Measurements from ENCODE around the gene PRAMEF8. TPM values are rescaled to one million over a fixed set of nuclear protein-coding genes. Genes with fewer than 3 reads are reported as not detected.
"Not testable (repeated sequence)": the region's sequence is repeated elsewhere in the genome, so short reads cannot be mapped to it uniquely, and the experiment has no call there.

PRAMEF8 gene
- polyA plus RNA-seq (2011; rRNA removed) = not detected in 2 replicates
- not detected in 2 replicates for polyA minus RNA-seq (2011; rRNA and poly(A)+ RNA removed)

- H3K4me3 ChIP-seq (ENCODE audit: low read depth, low read length); H3K36me3 ChIP-seq (ENCODE audit: control insufficient read depth, insufficient read depth, low read length); CTCF ChIA-PET; POLR2A ChIA-PET; H3K27me3 ChIP-seq (ENCODE audit: control insufficient read depth, insufficient read depth, low read length); DNase-seq (ENCODE audit: low read depth): not testable (repeated sequence)
These were observed at the start of gene PRAMEF8 for GRCh38 chr1:13285037-13285436. PRAMEF8 (minus strand) TSS chr1:13285137; CDS start chr1:13284091, 1,046 bp downstream.

- H3K4me3 ChIP-seq (ENCODE audit: low read depth, low read length); DNase-seq (ENCODE audit: low read depth); POLR2A ChIA-PET; CTCF ChIA-PET; H3K27me3 ChIP-seq (ENCODE audit: control insufficient read depth, insufficient read depth, low read length); H3K36me3 ChIP-seq (ENCODE audit: control insufficient read depth, insufficient read depth, low read length): not testable (repeated sequence)
These were observed 30.3 kb upstream of the PRAMEF8 start, which contains the start of gene PRAMEF15 for GRCh38 chr1:13315281-13315680. PRAMEF15 (plus strand) TSS chr1:13315581; CDS start chr1:13318408, 2,827 bp downstream.

GRCh38 chr1:13303239-13303638 lies 18.3 kb upstream of the PRAMEF8 start, which contains the start of gene PRAMEF33:
PRAMEF33 (plus strand) TSS chr1:13303539; CDS start chr1:13305955, 2,416 bp downstream.
- POLR2A ChIA-PET; DNase-seq (ENCODE audit: low read depth); CTCF ChIA-PET; H3K4me3 ChIP-seq (ENCODE audit: low read depth, low read length); H3K27me3 ChIP-seq (ENCODE audit: control insufficient read depth, insufficient read depth, low read length); H3K36me3 ChIP-seq (ENCODE audit: control insufficient read depth, insufficient read depth, low read length): not testable (repeated sequence)

- CTCF ChIA-PET; H3K36me3 ChIP-seq (ENCODE audit: control insufficient read depth, insufficient read depth, low read length); H3K4me3 ChIP-seq (ENCODE audit: low read depth, low read length); H3K27me3 ChIP-seq (ENCODE audit: control insufficient read depth, insufficient read depth, low read length); DNase-seq (ENCODE audit: low read depth); POLR2A ChIA-PET: not testable (repeated sequence)
These were observed 17.3 kb upstream of the PRAMEF8 start for GRCh38 chr1:13302197-13302596.

GRCh38 chr1:13298699-13299098 lies 13.8 kb upstream of the PRAMEF8 start:
- DNase-seq (ENCODE audit: low read depth); H3K27me3 ChIP-seq (ENCODE audit: control insufficient read depth, insufficient read depth, low read length); H3K36me3 ChIP-seq (ENCODE audit: control insufficient read depth, insufficient read depth, low read length); H3K4me3 ChIP-seq (ENCODE audit: low read depth, low read length); POLR2A ChIA-PET; CTCF ChIA-PET: not testable (repeated sequence)

GRCh38 chr1:13297216-13297931 lies 12.4 kb upstream of the PRAMEF8 start:
- DNase-seq (ENCODE audit: low read depth); CTCF ChIA-PET; H3K27me3 ChIP-seq (ENCODE audit: control insufficient read depth, insufficient read depth, low read length); H3K36me3 ChIP-seq (ENCODE audit: control insufficient read depth, insufficient read depth, low read length); H3K4me3 ChIP-seq (ENCODE audit: low read depth, low read length); POLR2A ChIA-PET: not testable (repeated sequence)

- POLR2A ChIA-PET; DNase-seq (ENCODE audit: low read depth); CTCF ChIA-PET: not testable (repeated sequence)
These were observed 4.1 kb upstream of the PRAMEF8 start for GRCh38 chr1:13289030-13289429.

GRCh38 chr1:13279617-13280016 lies 5.3 kb downstream of the PRAMEF8 start:
- POLR2A ChIA-PET; H3K4me3 ChIP-seq (ENCODE audit: low read depth, low read length); CTCF ChIA-PET; H3K27me3 ChIP-seq (ENCODE audit: control insufficient read depth, insufficient read depth, low read length); H3K36me3 ChIP-seq (ENCODE audit: control insufficient read depth, insufficient read depth, low read length); DNase-seq (ENCODE audit: low read depth): not testable (repeated sequence)

More at GRCh38 chr1:13289030-13289429, 4.1 kb upstream of the PRAMEF8 start:
- not testable (repeated sequence) for H3K36me3 ChIP-seq (ENCODE audit: control insufficient read depth, insufficient read depth, low read length); H3K27me3 ChIP-seq (ENCODE audit: control insufficient read depth, insufficient read depth, low read length); H3K4me3 ChIP-seq (ENCODE audit: low read depth, low read length)

- H3K4me3 ChIP-seq (ENCODE audit: low read depth, low read length); POLR2A ChIA-PET; CTCF ChIA-PET; DNase-seq (ENCODE audit: low read depth); H3K36me3 ChIP-seq (ENCODE audit: control insufficient read depth, insufficient read depth, low read length); H3K27me3 ChIP-seq (ENCODE audit: control insufficient read depth, insufficient read depth, low read length): not testable (repeated sequence)
These were observed 7.9 kb downstream of the PRAMEF8 start for GRCh38 chr1:13277016-13277415.

- CTCF ChIA-PET; H3K36me3 ChIP-seq (ENCODE audit: control insufficient read depth, insufficient read depth, low read length); POLR2A ChIA-PET; H3K27me3 ChIP-seq (ENCODE audit: control insufficient read depth, insufficient read depth, low read length); DNase-seq (ENCODE audit: low read depth); H3K4me3 ChIP-seq (ENCODE audit: low read depth, low read length): not testable (repeated sequence)
These were observed 19.8 kb downstream of the PRAMEF8 start for GRCh38 chr1:13265124-13265523.

GRCh38 chr1:13253898-13254297 lies 31.0 kb downstream of the PRAMEF8 start, which contains the start of gene PRAMEF5:
PRAMEF5 (plus strand) TSS chr1:13254198; CDS start chr1:13259269, 5,071 bp downstream.
- H3K27me3 ChIP-seq (ENCODE audit: control insufficient read depth, insufficient read depth, low read length); CTCF ChIA-PET; H3K4me3 ChIP-seq (ENCODE audit: low read depth, low read length); H3K36me3 ChIP-seq (ENCODE audit: control insufficient read depth, insufficient read depth, low read length); DNase-seq (ENCODE audit: low read depth); POLR2A ChIA-PET: not testable (repeated sequence)

GRCh38 chr1:13247122-13247521 lies 37.8 kb downstream of the PRAMEF8 start:
- POLR2A ChIA-PET; DNase-seq (ENCODE audit: low read depth); H3K27me3 ChIP-seq (ENCODE audit: control insufficient read depth, insufficient read depth, low read length): not testable (repeated sequence)

GRCh38 chr1:13246554-13246871 lies 38.4 kb downstream of the PRAMEF8 start:
- DNase-seq (ENCODE audit: low read depth); H3K4me3 ChIP-seq (ENCODE audit: low read depth, low read length); CTCF ChIA-PET; H3K36me3 ChIP-seq (ENCODE audit: control insufficient read depth, insufficient read depth, low read length); POLR2A ChIA-PET; H3K27me3 ChIP-seq (ENCODE audit: control insufficient read depth, insufficient read depth, low read length): not testable (repeated sequence)

More at GRCh38 chr1:13247122-13247521, 37.8 kb downstream of the PRAMEF8 start:
- CTCF ChIA-PET; H3K4me3 ChIP-seq (ENCODE audit: low read depth, low read length); H3K36me3 ChIP-seq (ENCODE audit: control insufficient read depth, insufficient read depth, low read length): not testable (repeated sequence)

Data from BJ (cell line).